Measurements from ENCODE around the gene KRTAP4-11.
"Not testable (repeated sequence)": the region's sequence is repeated elsewhere in the genome, so short reads cannot be mapped to it uniquely, and the experiment has no call there.

- TF ChIP-seq EZH2 (IDR thresholded peaks at IDR 0.05; ENCODE audit: low read length, missing control alignments); CTCF (conservative IDR thresholded peaks at IDR 0.05 in 1 of 2, IDR thresholded peaks at IDR 0.05 in 1 of 2; ENCODE audit: low read depth in 1 of 2, low read length in 2 of 2): not testable (repeated sequence)
These were observed 13.7 kb downstream of the KRTAP4-11 start for GRCh38 chr17:41104386-41105038.
